ENCODE data around the gene ALDH16A1.

- TF ChIP-seq, protein P1, sequence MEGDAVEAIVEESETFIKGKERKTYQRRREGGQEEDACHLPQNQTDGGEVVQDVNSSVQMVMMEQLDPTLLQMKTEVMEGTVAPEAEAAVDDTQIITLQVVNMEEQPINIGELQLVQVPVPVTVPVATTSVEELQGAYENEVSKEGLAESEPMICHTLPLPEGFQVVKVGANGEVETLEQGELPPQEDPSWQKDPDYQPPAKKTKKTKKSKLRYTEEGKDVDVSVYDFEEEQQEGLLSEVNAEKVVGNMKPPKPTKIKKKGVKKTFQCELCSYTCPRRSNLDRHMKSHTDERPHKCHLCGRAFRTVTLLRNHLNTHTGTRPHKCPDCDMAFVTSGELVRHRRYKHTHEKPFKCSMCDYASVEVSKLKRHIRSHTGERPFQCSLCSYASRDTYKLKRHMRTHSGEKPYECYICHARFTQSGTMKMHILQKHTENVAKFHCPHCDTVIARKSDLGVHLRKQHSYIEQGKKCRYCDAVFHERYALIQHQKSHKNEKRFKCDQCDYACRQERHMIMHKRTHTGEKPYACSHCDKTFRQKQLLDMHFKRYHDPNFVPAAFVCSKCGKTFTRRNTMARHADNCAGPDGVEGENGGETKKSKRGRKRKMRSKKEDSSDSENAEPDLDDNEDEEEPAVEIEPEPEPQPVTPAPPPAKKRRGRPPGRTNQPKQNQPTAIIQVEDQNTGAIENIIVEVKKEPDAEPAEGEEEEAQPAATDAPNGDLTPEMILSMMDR (IDR thresholded peaks at IDR 0.05), result no peak
- no peak for TF ChIP-seq POLR2A (IDR thresholded peaks at IDR 0.05)
Measured at GRCh38 chr19:49448432-49448786, 4.6 kb upstream of the ALDH16A1 start.
